HCT116 (cell line): ENCODE results near the gene TEKT3.

Experiments
- CEBPB ChIP-seq: IDR thresholded peaks from 2 replicates; pipeline ENCODE4 v1.6.1; 2012; ENCODE audit warnings: low read depth
- CTCF ChIP-seq, 3 experiments: fragments of 200-600 bp in 1 of 3; sonication (generic) in 1 of 3; IDR thresholded peaks in 2 of 3; conservative IDR thresholded peaks in 1 of 3; 2 replicates each; pipeline ENCODE4 v1.5.1; 2012 to 2017; ENCODE audit warnings: low read depth in 2 of 3, low read length in 2 of 3, antibody characterized with exemption in 1 of 3, borderline replicate concordance in 1 of 3, control low read depth in 1 of 3, mild to moderate bottlenecking in 1 of 3, mixed read lengths in 1 of 3, mixed run types in 1 of 3, moderate library complexity in 1 of 3; ENCODE audit not compliant: insufficient read depth in 1 of 3
- EZH2 ChIP-seq: fragments of 200-600 bp; sonication (generic); IDR thresholded peaks from 2 replicates; pipeline ENCODE4 v1.6.1; 2017; ENCODE audit warnings: antibody characterized with exemption, mixed run types
- EZH2phosphoT487 ChIP-seq: fragments of 200-600 bp; IDR thresholded peaks from 2 replicates; pipeline ENCODE4 v1.6.1; 2018; ENCODE audit warnings: antibody characterized with exemption, borderline replicate concordance
- MAX ChIP-seq: IDR thresholded peaks from 2 replicates; pipeline ENCODE4 v1.6.1; 2012
- POLR2A ChIP-seq: IDR thresholded peaks from 2 replicates; pipeline ENCODE4 v1.7.0; 2011; ENCODE audit warnings: borderline replicate concordance; ENCODE audit not compliant: insufficient read depth, insufficient read length; ENCODE audit errors: extremely low read depth
- POLR2AphosphoS5 ChIP-seq: IDR thresholded peaks from 2 replicates; pipeline ENCODE4 v1.6.1; 2011; ENCODE audit warnings: mild to moderate bottlenecking, low read depth, low read length, moderate library complexity
- RAD21 ChIP-seq: IDR thresholded peaks from 2 replicates; pipeline ENCODE4 v1.6.1; 2012; ENCODE audit warnings: low read depth, mild to moderate bottlenecking
- SIN3A ChIP-seq: IDR thresholded peaks from 2 replicates; pipeline ENCODE4 v1.6.1; 2012; ENCODE audit warnings: low read depth
- SP1 ChIP-seq: IDR thresholded peaks from 2 replicates; pipeline ENCODE4 v1.6.1; 2012; ENCODE audit warnings: low read depth
- ZFX ChIP-seq: fragments of 450-650 bp; IDR thresholded peaks from 2 replicates; pipeline ENCODE4 v1.6.1; 2017
- ZNF274 ChIP-seq: fragments of 200-500 bp; sonication (Bioruptor generic); IDR thresholded peaks from 2 replicates; pipeline ENCODE4 v1.6.1; 2014; ENCODE audit warnings: mild to moderate bottlenecking, low read depth, low read length, inconsistent platforms

DNA sequence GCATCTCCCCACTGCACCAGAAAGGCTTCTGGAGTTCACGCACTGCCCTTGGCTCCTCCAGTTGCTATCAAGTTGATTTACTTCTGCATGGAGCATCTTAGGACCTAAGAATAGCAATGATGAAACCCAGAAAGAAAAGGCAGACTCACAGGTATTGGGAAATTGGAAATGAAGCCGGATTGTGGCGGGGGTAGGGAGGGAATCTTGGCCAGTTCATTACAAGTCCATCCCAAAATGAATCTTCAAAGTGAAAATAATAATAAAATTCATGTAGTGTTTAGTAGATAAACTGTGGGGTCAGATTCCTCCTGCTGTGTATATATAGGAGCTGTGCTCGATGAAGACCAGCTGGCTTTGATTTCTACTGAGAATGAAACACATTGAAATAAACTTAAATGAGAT is 33.7 kb downstream of the TEKT3 start:
- TF ChIP-seq CTCF (IDR thresholded peaks at IDR 0.05 in 2 of 3, conservative IDR thresholded peaks at IDR 0.05 in 1 of 3; ENCODE audit: borderline replicate concordance in 1 of 3, insufficient read depth in 1 of 3, low read depth in 2 of 3, low read length in 2 of 3) (no peak), SP1 (no peak), ZNF274 (no peak), POLR2AphosphoS5 (no peak), RAD21 (no peak), SIN3A (no peak), POLR2A (no peak), ZFX (no peak), EZH2phosphoT487 (no peak), MAX (no peak), EZH2 (no peak), CEBPB (no peak)
